SK-N-SH treated with all-trans-retinoic acid at 6 μM for 48 hours (cell line): ENCODE results near the gene IL17B.

Experiments
- ATAC-seq: fragments of 200-7000 bp; cut with Tn5 transposase; 3 replicates; pipeline ENCODE4 v1.9.1; 2020; ENCODE audit warnings: mild to moderate bottlenecking, moderate library complexity
- BACH2 ChIP-seq: fragments of 250-450 bp; sonication (Bioruptor Pico); IDR thresholded peaks from 2 replicates; pipeline ENCODE4 v1.9.0; 2021; ENCODE audit warnings: mild to moderate bottlenecking, borderline replicate concordance
- CREB5 ChIP-seq: fragments of 250-450 bp; sonication (Bioruptor Pico); IDR thresholded peaks from 2 replicates; pipeline ENCODE4 v1.5.1; 2020; ENCODE audit warnings: low read depth, mild to moderate bottlenecking, moderate library complexity
- CSDC2 ChIP-seq: fragments of 250-450 bp; sonication (Bioruptor Pico); IDR thresholded peaks from 2 replicates; pipeline ENCODE4 v1.5.0; 2020; ENCODE audit warnings: mild to moderate bottlenecking, moderate library complexity
- CSRNP3 ChIP-seq: fragments of 250-450 bp; sonication (Bioruptor Pico); IDR thresholded peaks from 2 replicates; pipeline ENCODE4 v1.5.1; 2021; ENCODE audit warnings: mild to moderate bottlenecking, moderate library complexity
- ESRRG ChIP-seq: fragments of 250-450 bp; sonication (Bioruptor Pico); IDR thresholded peaks from 2 replicates; pipeline ENCODE4 v1.6.1; 2021; ENCODE audit warnings: mild to moderate bottlenecking
- GLIS3 ChIP-seq: fragments of 250-450 bp; sonication (Bioruptor Pico); IDR thresholded peaks from 2 replicates; pipeline ENCODE4 v1.5.0; 2020; ENCODE audit warnings: mild to moderate bottlenecking, moderate library complexity
- ISL1 ChIP-seq: fragments of 250-450 bp; sonication (Bioruptor Pico); IDR thresholded peaks from 2 replicates; pipeline ENCODE4 v2.1.2; 2022; ENCODE audit warnings: mild to moderate bottlenecking, moderate library complexity
- OSR1 ChIP-seq: fragments of 250-450 bp; sonication (Bioruptor Pico); IDR thresholded peaks from 2 replicates; pipeline ENCODE4 v1.8.0; 2022; ENCODE audit warnings: moderate library complexity, mild to moderate bottlenecking, inconsistent platforms
- PATZ1 ChIP-seq: fragments of 250-450 bp; sonication (Bioruptor Pico); IDR thresholded peaks from 2 replicates; pipeline ENCODE4 v1.8.0; 2020; ENCODE audit warnings: mild to moderate bottlenecking, moderate library complexity, borderline replicate concordance
- PPARA ChIP-seq: fragments of 250-450 bp; sonication (Bioruptor Pico); IDR thresholded peaks from 2 replicates; pipeline ENCODE4 v1.5.0; 2020; ENCODE audit warnings: mild to moderate bottlenecking, borderline replicate concordance
- SNAI2 ChIP-seq: fragments of 250-450 bp; sonication (Bioruptor Pico); IDR thresholded peaks from 2 replicates; pipeline ENCODE4 v1.5.0; 2020; ENCODE audit warnings: mild to moderate bottlenecking, moderate library complexity
- TCF4 ChIP-seq: fragments of 250-450 bp; sonication (Bioruptor Pico); IDR thresholded peaks from 2 replicates; pipeline ENCODE4 v1.8.0; 2021; ENCODE audit warnings: mild to moderate bottlenecking, moderate library complexity, borderline replicate concordance
- TOX ChIP-seq: fragments of 250-450 bp; sonication (Bioruptor Pico); IDR thresholded peaks from 2 replicates; pipeline ENCODE4 v1.8.0; 2021; ENCODE audit warnings: mild to moderate bottlenecking, moderate library complexity, borderline replicate concordance
- TSHZ2 ChIP-seq: fragments of 250-450 bp; sonication (Bioruptor Pico); IDR thresholded peaks from 2 replicates; pipeline ENCODE4 v1.5.0; 2020; ENCODE audit warnings: mild to moderate bottlenecking, moderate library complexity
- ZFP3 ChIP-seq: fragments of 250-450 bp; sonication (Bioruptor Pico); IDR thresholded peaks from 2 replicates; pipeline ENCODE4 v1.5.0; 2020; ENCODE audit warnings: mild to moderate bottlenecking, moderate library complexity
- ZNF565 ChIP-seq: fragments of 450-650 bp; formaldehyde crosslinking; conservative IDR thresholded peaks from 2 replicates; pipeline ENCODE4 v1.5.0; 2020; ENCODE audit warnings: low read depth, mild to moderate bottlenecking, moderate library complexity
- ZNF8 ChIP-seq: fragments of 450-650 bp; formaldehyde crosslinking; IDR thresholded peaks from 2 replicates; pipeline ENCODE4 v1.5.0; 2020; ENCODE audit warnings: mild to moderate bottlenecking, moderate library complexity

The IL17B gene

GRCh38 chr5:149404746-149405549, 25.9 kb upstream of the IL17B start:
- peak; percentile 9; the same call in 2 of the 3 replicates for ATAC-seq
- TF ChIP-seq ISL1: no peak
- TF ChIP-seq TOX (CRISPR knock-in tag): no peak
- no peak for TF ChIP-seq CSRNP3 (CRISPR knock-in tag)
- no peak for TF ChIP-seq PPARA (CRISPR knock-in tag)
- TF ChIP-seq ZNF565: no peak
- TF ChIP-seq, all 23 proteins: peak for 0

GRCh38 chr5:149403923-149404745, 25.0 kb upstream of the IL17B start:
- TF ChIP-seq CSDC2 (CRISPR knock-in tag) (no peak), TCF4 (CRISPR knock-in tag) (no peak), OSR1 (CRISPR knock-in tag) (no peak), SNAI2 (CRISPR knock-in tag) (no peak), ZFP3 (CRISPR knock-in tag) (no peak), GLIS3 (CRISPR knock-in tag) (no peak), ISL1 (no peak), CSRNP3 (CRISPR knock-in tag) (no peak)
- ATAC-seq: no peak

GRCh38 chr5:149402291-149402690, 23.2 kb upstream of the IL17B start:
- ATAC-seq: no peak

More at GRCh38 chr5:149402291-149402690, 23.2 kb upstream of the IL17B start:
- TF ChIP-seq SNAI2 (CRISPR knock-in tag) (no peak), OSR1 (CRISPR knock-in tag) (no peak), CSRNP3 (CRISPR knock-in tag) (no peak), ESRRG (CRISPR knock-in tag) (no peak), BACH2 (CRISPR knock-in tag) (no peak), TCF4 (CRISPR knock-in tag) (no peak), TSHZ2 (no peak), ZNF8 (CRISPR knock-in tag) (no peak), PATZ1 (CRISPR knock-in tag) (no peak), CREB5 (CRISPR knock-in tag) (no peak), ZFP3 (CRISPR knock-in tag) (no peak)
- TF ChIP-seq, all 23 proteins: peak for 0
